ENCODE measurements around the gene BZW2. TPM values are rescaled to one million over a fixed set of nuclear protein-coding genes. Genes with fewer than 3 reads are reported as not detected.

The BZW2 gene
- total RNA-seq, 1 experiment from 2014 or later = 341 TPM

- no peak for DNase-seq (ENCODE audit: low spot score)
Observed at GRCh38 chr7:16718111-16718656, 72.2 kb downstream of the BZW2 start.

GRCh38 chr7:16719699-16720098, 73.7 kb downstream of the BZW2 start:
- no peak for DNase-seq (ENCODE audit: low spot score)

DNA sequence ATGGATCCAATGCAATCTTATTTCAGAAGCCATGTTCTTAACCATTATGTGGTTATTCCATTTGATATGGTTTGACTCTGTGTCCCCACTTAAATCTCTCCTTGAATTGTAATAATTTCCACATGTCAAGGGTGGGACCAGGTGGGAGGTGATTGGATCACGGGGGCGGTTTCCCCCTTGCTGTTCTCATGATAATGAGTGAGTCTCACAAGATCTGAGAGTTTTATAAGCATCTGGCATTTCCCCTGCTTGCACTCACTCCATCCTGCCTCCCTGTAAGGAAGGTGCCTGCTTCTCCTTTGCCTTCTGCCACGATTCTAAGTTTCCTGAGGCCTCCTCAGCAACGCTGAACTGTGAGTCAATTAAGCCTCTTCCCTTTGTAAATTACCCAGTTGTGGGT, 75.6 kb downstream of the BZW2 start:
- DNase-seq (ENCODE audit: low spot score) = no peak

DNA sequence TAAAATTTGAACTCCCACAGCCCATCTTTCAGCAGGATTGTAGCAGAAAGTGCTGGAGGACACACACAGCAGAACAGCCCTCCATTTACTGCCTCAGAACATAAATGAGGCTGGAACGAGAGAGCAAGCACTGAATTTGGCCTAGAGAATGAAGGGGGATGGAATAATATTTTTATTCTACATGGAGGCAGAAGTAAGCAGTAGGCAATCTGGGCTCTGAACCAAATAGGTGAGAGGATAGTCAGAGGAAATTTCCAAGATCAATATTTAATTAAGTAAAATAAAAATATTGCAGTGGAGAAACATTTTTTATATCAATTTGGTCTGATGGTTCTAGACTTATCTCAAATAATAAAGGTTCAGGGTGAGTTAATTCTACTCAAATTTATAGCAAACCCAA, 78.4 kb downstream of the BZW2 start:
- no peak for DNase-seq (ENCODE audit: low spot score)

DNA sequence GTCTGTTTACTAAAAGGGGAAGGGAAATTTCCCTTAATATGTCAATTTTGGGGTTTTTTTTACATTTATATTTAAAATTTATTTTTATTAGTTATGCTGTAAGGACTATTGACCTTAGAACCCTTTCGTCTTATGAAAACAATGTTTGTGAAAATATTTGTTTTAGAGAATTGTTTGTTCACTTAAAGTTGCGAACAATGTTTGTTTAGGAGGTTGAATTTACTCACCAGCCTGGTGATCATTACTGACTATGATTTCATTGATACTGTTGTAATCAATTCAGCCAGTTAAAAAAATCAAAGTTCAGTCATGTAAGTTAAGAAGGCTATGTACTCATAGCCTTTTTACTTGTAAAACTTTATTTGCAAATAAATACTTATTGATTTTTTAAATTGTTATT, 80.2 kb downstream of the BZW2 start:
- no peak for DNase-seq (ENCODE audit: low spot score)

- no peak for DNase-seq (ENCODE audit: low spot score)
Observed at GRCh38 chr7:16727736-16728135, 81.8 kb downstream of the BZW2 start.

DNA sequence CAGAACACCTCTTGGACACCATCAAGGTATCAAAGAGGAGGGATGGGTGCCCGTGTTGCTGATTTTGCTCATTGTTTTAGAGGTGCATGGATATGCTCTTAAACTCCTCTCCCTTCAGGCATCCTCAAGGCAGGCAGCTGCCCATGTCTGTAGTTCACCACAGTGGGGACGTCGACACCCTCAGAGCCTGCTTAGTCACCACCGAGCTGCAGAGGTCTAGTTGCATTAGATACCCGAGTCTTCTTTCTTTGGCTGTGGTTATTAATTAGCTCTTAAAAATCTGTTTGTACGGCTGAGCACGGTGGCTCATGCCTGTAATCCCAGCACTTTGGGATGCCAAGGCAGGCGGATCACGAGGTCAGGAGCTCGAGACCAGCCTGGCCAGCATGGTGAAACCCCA, 82.8 kb downstream of the BZW2 start:
- DNase-seq (ENCODE audit: low spot score) = no peak

DNA sequence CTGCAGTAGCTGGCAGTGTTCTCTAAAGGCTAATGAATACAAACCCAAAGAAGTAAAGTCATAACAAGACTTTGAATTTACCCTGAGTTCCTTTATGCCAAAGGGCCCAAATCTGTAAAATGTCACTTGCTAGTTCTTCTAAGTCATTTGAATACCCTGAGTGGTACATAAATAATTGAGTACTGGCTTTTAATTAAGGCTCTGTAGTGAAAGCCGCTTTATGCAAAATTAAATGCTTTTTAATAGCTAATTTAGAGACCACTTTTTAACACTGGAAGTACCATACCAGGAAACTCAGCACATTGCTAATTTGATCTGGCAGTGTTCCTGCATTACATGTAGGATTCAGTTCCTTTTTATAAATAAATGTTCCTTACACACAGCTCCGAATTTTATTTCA, 83.6 kb downstream of the BZW2 start:
- DNase-seq (ENCODE audit: low spot score) = no peak

DNA sequence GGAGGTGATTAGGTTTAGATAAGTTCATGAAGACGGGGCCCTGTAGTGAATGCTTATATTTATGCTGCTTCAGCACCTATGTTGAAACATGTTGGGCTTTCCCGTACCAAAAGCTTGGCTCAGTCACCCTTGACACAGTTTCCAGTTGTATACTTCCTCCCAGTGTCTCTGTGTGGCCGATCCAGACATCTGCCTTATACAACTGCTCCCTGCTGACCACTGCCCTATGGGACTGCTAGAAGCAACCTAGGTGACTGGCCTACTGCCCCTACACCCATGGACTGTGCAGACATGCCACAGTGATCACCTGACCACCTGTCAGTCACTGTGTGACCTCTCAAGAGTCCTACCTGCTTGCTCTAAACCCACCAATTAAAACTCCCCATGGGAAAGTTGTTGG, 85.0 kb downstream of the BZW2 start:
- no peak for DNase-seq (ENCODE audit: low spot score)

- no peak for DNase-seq (ENCODE audit: low spot score)
Observed at GRCh38 chr7:16732828-16733227, 86.8 kb downstream of the BZW2 start.

DNA sequence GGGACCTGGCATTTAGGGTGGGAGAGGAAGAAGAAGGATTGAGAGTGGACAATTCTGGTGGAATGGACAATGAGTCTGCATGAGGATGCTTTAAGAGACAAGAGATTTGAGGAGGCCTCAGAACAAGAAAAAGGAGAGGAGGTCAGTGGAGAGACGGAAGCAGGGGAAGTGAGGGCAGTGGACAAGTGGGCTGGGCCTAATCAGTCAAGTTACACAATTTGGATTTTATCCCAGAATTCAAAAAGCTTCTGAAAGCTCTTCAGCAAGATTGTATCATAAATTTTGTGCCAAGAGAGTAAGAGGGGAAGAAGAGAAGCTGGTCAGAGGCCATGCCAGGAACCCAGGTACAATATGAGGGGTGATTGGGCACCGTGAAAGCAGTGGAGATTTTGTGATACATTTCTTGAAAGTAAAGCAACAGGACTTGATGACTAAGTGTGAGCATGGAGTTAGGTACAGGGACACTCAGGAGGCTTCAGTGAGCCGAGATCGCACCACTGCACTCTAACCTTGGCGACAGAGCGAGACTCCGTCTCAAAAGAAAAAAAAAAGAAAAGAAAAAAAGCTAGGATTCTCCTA, 88.3 kb downstream of the BZW2 start:
- DNase-seq (ENCODE audit: low spot score) = no peak

GRCh38 chr7:16735020-16735419, 89.0 kb downstream of the BZW2 start:
- DNase-seq (ENCODE audit: low spot score) = no peak

DNA sequence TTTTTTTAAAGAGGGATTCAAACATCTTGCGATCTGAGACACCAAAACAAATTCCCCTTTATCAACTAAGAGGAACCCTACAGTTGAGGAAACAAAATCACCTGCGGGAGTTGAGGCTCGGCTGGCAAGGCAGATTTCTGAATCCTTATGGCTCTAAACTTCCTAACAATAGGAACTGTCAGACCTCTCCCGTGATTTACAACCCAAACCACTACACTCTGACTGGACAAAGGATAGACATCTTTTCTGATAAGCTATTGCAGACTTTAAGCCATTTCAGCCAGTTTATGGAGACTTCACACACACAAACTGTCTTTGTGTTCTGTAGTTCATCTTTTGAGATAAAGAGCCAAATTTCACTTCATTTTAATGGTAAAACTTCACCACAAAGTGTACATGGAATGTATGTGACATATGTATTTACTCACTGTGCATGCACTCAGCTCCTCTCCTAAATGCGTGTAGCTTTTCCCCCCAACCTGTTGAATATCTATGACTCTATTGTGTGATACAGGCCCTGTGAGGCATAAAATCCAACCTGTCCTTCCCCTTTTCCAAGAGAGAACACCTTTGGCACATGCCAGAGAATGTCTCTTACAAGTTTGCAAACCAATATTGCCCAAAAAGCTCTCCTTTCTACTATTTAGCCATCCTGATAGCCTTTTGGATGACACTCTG, 92.2 kb downstream of the BZW2 start:
- DNase-seq (ENCODE audit: low spot score) = no peak

DNA sequence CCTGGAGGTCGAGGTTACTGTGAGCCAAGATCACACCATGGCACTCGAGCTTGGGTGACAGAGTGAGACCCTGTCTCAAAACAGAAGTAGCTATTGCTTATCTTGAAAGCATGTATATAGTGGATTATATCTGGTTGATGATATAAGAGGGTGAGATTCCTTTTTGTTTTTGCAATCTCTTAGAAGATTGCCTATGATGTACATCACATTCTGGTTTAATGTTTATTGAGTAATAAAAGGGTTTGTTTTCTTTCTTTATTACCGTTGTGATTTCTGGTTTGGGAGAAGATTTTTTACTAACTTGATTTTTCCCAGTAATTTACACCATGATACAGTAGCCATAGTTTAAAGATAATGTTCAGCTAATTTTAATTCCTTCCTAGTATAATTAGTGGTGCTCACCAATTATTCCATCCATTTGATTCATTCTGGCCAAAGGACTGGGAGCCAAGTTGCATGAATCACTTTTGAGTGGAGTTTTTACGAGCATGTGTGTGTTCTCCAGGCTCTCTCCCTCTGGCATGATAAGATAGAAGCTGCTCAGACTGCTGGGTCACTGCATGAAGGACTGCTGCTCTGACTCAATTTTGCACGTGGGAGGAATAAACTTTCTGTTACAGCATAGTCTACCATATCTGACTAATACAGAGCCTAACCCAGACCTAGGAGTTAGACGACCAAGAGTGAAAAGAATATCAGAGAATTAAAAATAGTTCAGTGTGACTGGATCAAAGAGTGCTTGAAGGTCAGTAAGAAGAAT, 94.1 kb downstream of the BZW2 start:
- peak; percentile 99 for DNase-seq (ENCODE audit: low spot score)

- no peak for DNase-seq (ENCODE audit: low spot score)
Observed at GRCh38 chr7:16740623-16740953, 94.6 kb downstream of the BZW2 start.

DNA sequence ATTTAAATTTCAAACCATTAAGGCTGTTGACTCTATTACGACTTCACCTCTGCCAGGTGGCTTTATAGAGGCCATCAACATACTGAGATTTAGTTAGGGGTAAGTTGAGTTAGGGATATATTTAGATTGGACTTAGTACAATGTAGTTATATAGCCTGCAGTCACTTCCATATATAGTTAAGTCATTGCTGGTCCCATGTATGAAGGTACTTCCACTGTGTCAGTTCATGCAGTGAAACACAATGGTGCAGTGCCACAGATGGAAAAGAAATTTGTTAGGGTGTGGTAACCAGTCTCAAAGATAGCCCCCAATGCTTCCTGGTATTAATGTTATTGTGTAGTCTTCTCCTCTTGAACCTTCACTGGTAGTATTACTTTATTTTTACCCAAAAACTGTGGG, 95.0 kb downstream of the BZW2 start:
- DNase-seq (ENCODE audit: low spot score) = no peak

DNA sequence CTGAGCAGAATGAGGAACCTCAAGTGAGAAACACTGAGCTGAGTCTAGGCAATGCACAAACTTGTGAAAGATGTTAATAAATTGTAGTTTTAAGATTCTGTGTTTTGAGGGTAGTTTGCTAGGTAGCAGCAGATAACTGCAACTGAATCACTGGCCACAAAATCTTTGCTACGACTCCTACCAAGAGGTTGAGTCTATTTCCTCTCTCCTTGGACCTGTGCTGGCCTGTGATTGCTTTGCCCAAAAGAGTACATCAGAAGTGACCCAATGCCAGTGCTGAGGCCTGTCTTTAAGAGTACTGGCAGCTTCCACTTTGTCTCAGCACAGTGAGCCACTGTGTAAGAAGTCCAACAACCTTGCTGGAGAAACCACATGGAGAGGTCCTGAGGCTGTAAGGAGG, 95.7 kb downstream of the BZW2 start:
- DNase-seq (ENCODE audit: low spot score) = no peak

DNA sequence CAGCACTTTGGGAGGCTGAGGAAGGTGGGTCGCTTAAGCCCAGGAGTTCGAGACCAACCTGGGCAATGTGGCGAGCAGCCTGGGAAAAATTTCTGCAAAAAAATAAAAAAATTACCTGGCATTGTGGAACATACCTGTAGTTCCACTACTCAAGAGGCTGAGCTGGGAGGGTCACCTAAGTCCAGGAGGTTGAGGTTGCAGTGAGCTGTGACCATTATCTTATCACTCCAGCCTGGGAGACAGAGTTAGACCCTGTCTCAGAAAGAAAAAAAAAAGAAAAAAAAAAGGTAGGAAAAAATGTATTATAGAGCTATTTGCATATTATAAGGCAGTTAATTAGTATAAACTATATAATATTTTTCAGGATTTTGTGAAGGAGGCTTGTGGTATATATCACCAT, 96.6 kb downstream of the BZW2 start:
- DNase-seq (ENCODE audit: low spot score) = no peak

GRCh38 chr7:16743236-16743635, 97.3 kb downstream of the BZW2 start:
- peak; percentile 85 for DNase-seq (ENCODE audit: low spot score)

DNA sequence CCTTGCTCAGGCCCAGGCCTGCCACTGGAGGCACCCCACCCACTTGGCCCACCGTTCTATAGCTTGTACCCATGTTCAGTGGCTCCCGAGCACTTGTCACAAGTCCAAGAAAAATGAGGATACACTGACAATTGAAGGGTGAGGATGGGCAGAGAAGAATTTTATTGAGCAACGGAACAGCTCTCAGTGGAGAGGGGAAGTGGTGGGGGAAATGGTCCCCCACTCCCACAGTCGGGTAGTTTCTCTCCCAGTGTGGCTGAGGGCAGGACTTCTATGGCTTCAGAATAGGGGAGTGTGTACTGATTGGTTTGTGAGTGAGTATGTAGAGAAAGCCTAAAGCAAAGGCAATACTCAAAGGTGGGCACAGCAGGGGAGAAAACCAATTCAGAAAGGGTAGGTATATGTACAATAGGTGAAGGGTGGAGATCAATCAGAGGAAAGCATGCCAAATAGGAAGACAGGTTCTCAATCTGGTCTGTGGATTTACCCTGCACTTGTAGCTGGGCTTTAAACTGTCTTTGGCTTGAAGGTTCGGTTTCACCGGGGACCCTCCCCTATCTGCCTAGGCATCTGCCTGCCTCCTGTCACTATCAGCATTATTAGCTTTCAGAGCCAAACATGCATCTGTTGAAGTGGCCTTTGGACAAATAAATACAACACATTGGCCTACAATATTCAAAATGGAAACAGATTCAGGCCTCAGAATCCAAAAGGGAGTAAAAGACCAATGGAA, 98.7 kb downstream of the BZW2 start:
- no peak for DNase-seq (ENCODE audit: low spot score)

GRCh38 chr7:16745645-16746044, 99.7 kb downstream of the BZW2 start:
- no peak for DNase-seq (ENCODE audit: low spot score)

- no peak for DNase-seq (ENCODE audit: low spot score)
Observed at GRCh38 chr7:16747102-16747501, 101.1 kb downstream of the BZW2 start.
